GM12878 (cell line): ENCODE data around the gene SOCS6. TPM values are rescaled to one million over a fixed set of nuclear protein-coding genes. Genes with fewer than 3 reads are reported as not detected.
A peak's percentile ranks its signal among the peaks of the same experiment; 100 is the strongest.
"Not testable (repeated sequence)": the region's sequence is repeated elsewhere in the genome, so short reads cannot be mapped to it uniquely, and the experiment has no call there.

Source experiments
- ATAC-seq: fragments of 200-7000 bp; cut with Tn5 transposase; 3 replicates; pipeline ENCODE4 v1.9.1; 2020; ENCODE audit warnings: mild to moderate bottlenecking, moderate library complexity
- BruUV-seq: library from RNA; stranded (reverse); fragments of 400-500 nt; replicated peaks from 2 replicates; lab custom pipeline; 2021; lab: Mats Ljungman, UMichigan
- CTCF ChIA-PET: fragments of 300-600 bp; sonication (Branson Sonifier 250); formaldehyde crosslinking; extraction: SDS; loops from one replicate; lab custom pipeline; 2021; ENCODE audit warnings: inconsistent platforms; lab: Yijun Ruan, JAX
- POLR2A ChIA-PET: fragments of 350-600 bp; formaldehyde crosslinking; extraction: SDS; loops from one replicate; lab custom pipeline; 2021; ENCODE audit warnings: inconsistent platforms; lab: Charles Lee
- RAD21 ChIA-PET: fragments of 300-600 bp; sonication (Branson Sonifier 250); formaldehyde crosslinking; loops from one replicate; lab custom pipeline; 2023; ENCODE audit warnings: antibody characterized with exemption; ENCODE audit not compliant: unreplicated experiment; lab: Charles Lee
- SMC1A ChIA-PET: fragments of 300-600 bp; sonication (Branson Sonifier 250); formaldehyde crosslinking; loops from one replicate; lab custom pipeline; 2023; ENCODE audit not compliant: unreplicated experiment, uncharacterized antibody; lab: Charles Lee
- DNase-seq: peaks from one replicate; pipeline ENCODE4 v3.0.0-alpha.2; 2011; ENCODE audit warnings: low read depth, low spot score
- FAIRE-seq: peaks from 3 replicates; lab custom pipeline; 2011; peaks lifted over from hg19 to GRCh38; lab: Jason Lieb, UNC
- H2AFZ ChIP-seq: 2 replicates; pipeline ENCODE4 v1.6.0; 2011; ENCODE audit warnings: low read depth, low read length, control low read depth; ENCODE audit not compliant: control insufficient read depth
- H3K27ac ChIP-seq: 2 replicates; pipeline ENCODE4 v1.5.1; 2011; ENCODE audit warnings: control low read depth; ENCODE audit not compliant: control insufficient read depth, insufficient read depth
- H3K27me3 ChIP-seq, 2 experiments: replicated peaks in 1 of 2; 2 replicates each; pipeline versions ENCODE4 v1.6.0 to v1.6.1; 2011; ENCODE audit warnings: low read length in 1 of 2; ENCODE audit not compliant: control insufficient read depth in 2 of 2, insufficient read depth in 2 of 2
- H3K36me3 ChIP-seq, 2 experiments: 2 replicates each; pipeline ENCODE4 v1.5.1; 2011; ENCODE audit warnings: low read length in 1 of 2; ENCODE audit not compliant: control insufficient read depth in 2 of 2, insufficient read depth in 2 of 2
- H3K4me1 ChIP-seq: 2 replicates; pipeline ENCODE4 v1.6.1; 2011; ENCODE audit warnings: mild to moderate bottlenecking, low read length, moderate library complexity, mixed read lengths; ENCODE audit not compliant: control insufficient read depth, insufficient read depth
- H3K4me2 ChIP-seq: 2 replicates; pipeline ENCODE4 v1.6.0; 2011; ENCODE audit warnings: control low read depth; ENCODE audit not compliant: control insufficient read depth, insufficient read depth
- H3K4me3 ChIP-seq: fragments of 200-600 bp; sonication (generic); 2 replicates; pipeline ENCODE4 v1.5.1; 2016
- H3K79me2 ChIP-seq: 2 replicates; pipeline ENCODE4 v1.6.0; 2011; ENCODE audit warnings: low read length; ENCODE audit not compliant: control insufficient read depth, insufficient read depth
- H3K9ac ChIP-seq: 2 replicates; pipeline ENCODE4 v1.8.0; 2011; ENCODE audit warnings: low read length, control low read depth, mixed read lengths; ENCODE audit not compliant: control insufficient read depth, insufficient read depth
- H3K9me3 ChIP-seq: replicated peaks from 3 replicates; pipeline ENCODE4 v1.5.1; 2011; ENCODE audit warnings: mild to moderate bottlenecking, low read length; ENCODE audit not compliant: control insufficient read depth, insufficient read depth
- H4K20me1 ChIP-seq: 2 replicates; pipeline ENCODE4 v1.6.0; 2011; ENCODE audit not compliant: control insufficient read depth, insufficient read depth
- ASH2L ChIP-seq: fragments of 300-600, 200-600 bp; sonication (generic); IDR thresholded peaks from 2 replicates; pipeline ENCODE4 v1.6.1; 2017; ENCODE audit warnings: low read depth, mild to moderate bottlenecking, borderline replicate concordance
- CREB1 ChIP-seq: IDR thresholded peaks from 2 replicates; pipeline ENCODE4 v1.6.1; 2012; ENCODE audit warnings: low read depth, mild to moderate bottlenecking, inconsistent platforms
- FOXK2 ChIP-seq: fragments of 450-650 bp; IDR thresholded peaks from 2 replicates; pipeline ENCODE4 v1.6.1; 2017; ENCODE audit warnings: mild to moderate bottlenecking, moderate library complexity
- JUNB ChIP-seq: IDR thresholded peaks from 2 replicates; pipeline ENCODE4 v1.6.1; 2016; ENCODE audit warnings: antibody characterized with exemption, mild to moderate bottlenecking
- RBBP5 ChIP-seq: fragments of 200-600 bp; sonication (generic); conservative IDR thresholded peaks from 2 replicates; pipeline ENCODE4 v1.6.1; 2016
- RFX5 ChIP-seq: IDR thresholded peaks from 2 replicates; pipeline ENCODE4 v1.6.1; 2011; ENCODE audit warnings: low read depth, low read length, improper control_type of control experiment
- RUNX3 ChIP-seq: IDR thresholded peaks from 2 replicates; pipeline ENCODE4 v1.6.1; 2012; ENCODE audit warnings: low read length, inconsistent platforms
- SRF ChIP-seq, 2 experiments: IDR thresholded peaks; 2 replicates each; pipeline ENCODE4 v1.6.1; 2011; ENCODE audit warnings: low read depth in 2 of 2, low read length in 2 of 2, mild to moderate bottlenecking in 1 of 2, moderate library complexity in 1 of 2
- TBL1XR1 ChIP-seq: IDR thresholded peaks from 2 replicates; pipeline ENCODE4 v1.6.1; 2012; ENCODE audit warnings: low read depth, low read length, improper control_type of control experiment
- WGBS: methylation state at CpG from one replicate; pipeline ENCODE4 v1.1.6; 2016; ENCODE audit warnings: low lambda C conversion rate; ENCODE audit not compliant: insufficient replicate concordance, insufficient coverage; ENCODE audit errors: missing lambda C conversion rate; 5-methylcytosine and 5-hydroxymethylcytosine counted together
- in situ Hi-C: fragments of 300-500 bp; cut with MboI; formaldehyde crosslinking; loops from 9 replicates; pipeline ENCODE4 v1.14.3; 2018; ENCODE audit warnings: mixed read lengths
- intact Hi-C: fragments of 100-400 bp; cut with micrococcal nuclease; formaldehyde crosslinking; loops from one replicate; pipeline ENCODE4 v1.14.2; 2022; ENCODE audit not compliant: unreplicated experiment
- polyA plus RNA-seq, 11 experiments: library from polyadenylated mRNA; depleted of rRNA in 4 of 11; unstranded in 6 of 11; stranded (reverse) in 5 of 11; fragments of >200 nt; fragmentation: Nextera tagmentation in 4 of 11; fragmentation: Illumina TruSeq in 1 of 11; extraction: Ambion mirVana in 4 of 11; extraction: Trizol in 1 of 11; gene quantifications; 1 replicate in 1 of 11; 2 replicates in 10 of 11; pipeline versions ENCODE4 v1.2.1 to v1.2.3, GENCODE V29; 2011 to 2016; ENCODE audit warnings: inconsistent platforms in 2 of 11, missing spikeins in 2 of 11, low read depth in 1 of 11
- total RNA-seq, 4 experiments: library from RNA; depleted of rRNA in 3 of 4; stranded (reverse); fragments of >200 nt in 3 of 4; fragmentation: Illumina TruSeq in 1 of 4; extraction: Trizol in 1 of 4; gene quantifications; 2 replicates each; pipeline versions ENCODE4 v1.2.1 to v1.2.3, GENCODE V29; 2013 to 2021
- TF ChIP-seq, protein P1 (sequence below): fragments of 450-650 bp; IDR thresholded peaks from 2 replicates; pipeline ENCODE4 v1.6.1; 2016; ENCODE audit warnings: mild to moderate bottlenecking

The SOCS6 gene
- total and polyA plus RNA-seq, 10 of the 15 experiments (the other 5 are each of a cell fraction or from before 2014, with no cell fraction given): 1.6 to 6.1 (median 4.1) TPM

- CTCF ChIA-PET, H3K9ac ChIP-seq, H4K20me1 ChIP-seq, H3K4me2 ChIP-seq, H3K9me3 ChIP-seq, RAD21 ChIA-PET, H3K27me3 ChIP-seq, SMC1A ChIA-PET, H3K4me1 ChIP-seq, H2AFZ ChIP-seq, BruUV-seq, H3K36me3 ChIP-seq, H3K79me2 ChIP-seq, in situ Hi-C loops, H3K4me3 ChIP-seq, H3K27ac ChIP-seq: not testable (repeated sequence)
- WGBS: 0% methylated on average over 5 of the region's 5 CpGs
- TF ChIP-seq RUNX3: peak; percentile 16; the same call in 1 of the 2 replicates
- TF ChIP-seq JUNB: peak; percentile 62
- intact Hi-C loops: loop anchor here (5.0 kb wide), 1 partner anchor 74 kb away; no protein-coding TSS in a partner anchor
- ATAC-seq (peak; percentile 90), DNase-seq (peak; percentile 34), FAIRE-seq (peak; percentile 83)
- POLR2A ChIA-PET: interaction anchor here (0.6 kb wide), 1 partner anchor 1264 kb away, joined by 3 read pairs; no protein-coding TSS in a partner anchor
Observed at GRCh38 chr18:70358105-70358406, 69.2 kb downstream of the SOCS6 start.

- H3K36me3 ChIP-seq: no peaks in the 10 kb centered on the region
Observed at GRCh38 chr18:70359071-70359470, 70.2 kb downstream of the SOCS6 start.

More at GRCh38 chr18:70359071-70359470, 70.2 kb downstream of the SOCS6 start:
- ChIA-PET RAD21 (no interaction called here), CTCF (no interaction called here), SMC1A (interaction anchor here (0.7 kb wide), 1 partner anchor 75 kb away, joined by 3 read pairs; no protein-coding TSS in a partner anchor), POLR2A (no interaction called here)
- no peak overlapping the region for H3K4me2 ChIP-seq
- in situ Hi-C loops (no loop called here), intact Hi-C loops (loop anchor here (5.0 kb wide), 1 partner anchor 73 kb away; no protein-coding TSS in a partner anchor)
- ATAC-seq (no peak), FAIRE-seq (no peak), DNase-seq (no peak)
- H3K4me1 ChIP-seq: peaks cover 6% of the 10 kb centered on the region; the same call in 1 of the 2 replicates
- no peak for TF ChIP-seq TBL1XR1
- no peak for TF ChIP-seq RFX5
- TF ChIP-seq RBBP5: no peak
- no peak for TF ChIP-seq SRF (IDR thresholded peaks at IDR 0.05; ENCODE audit: low read depth in 2 of 2, low read length in 2 of 2)
- no peak for TF ChIP-seq ASH2L
- TF ChIP-seq, protein P1, sequence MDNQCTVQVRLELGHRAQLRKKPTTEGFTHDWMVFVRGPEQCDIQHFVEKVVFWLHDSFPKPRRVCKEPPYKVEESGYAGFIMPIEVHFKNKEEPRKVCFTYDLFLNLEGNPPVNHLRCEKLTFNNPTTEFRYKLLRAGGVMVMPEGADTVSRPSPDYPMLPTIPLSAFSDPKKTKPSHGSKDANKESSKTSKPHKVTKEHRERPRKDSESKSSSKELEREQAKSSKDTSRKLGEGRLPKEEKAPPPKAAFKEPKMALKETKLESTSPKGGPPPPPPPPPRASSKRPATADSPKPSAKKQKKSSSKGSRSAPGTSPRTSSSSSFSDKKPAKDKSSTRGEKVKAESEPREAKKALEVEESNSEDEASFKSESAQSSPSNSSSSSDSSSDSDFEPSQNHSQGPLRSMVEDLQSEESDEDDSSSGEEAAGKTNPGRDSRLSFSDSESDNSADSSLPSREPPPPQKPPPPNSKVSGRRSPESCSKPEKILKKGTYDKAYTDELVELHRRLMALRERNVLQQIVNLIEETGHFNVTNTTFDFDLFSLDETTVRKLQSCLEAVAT: no peak
- TF ChIP-seq FOXK2: no peak
- no peak for TF ChIP-seq CREB1
- no peak overlapping the region for H3K9ac ChIP-seq
- H2AFZ ChIP-seq: no peak overlapping the region
- H3K9me3 ChIP-seq: no peaks in the 10 kb centered on the region; the same call in 1 of the 3 replicates
- H4K20me1 ChIP-seq: no peaks in the 10 kb centered on the region
- H3K27ac ChIP-seq: no peak overlapping the region
- no peak overlapping the region for H3K4me3 ChIP-seq
- no TSS peak for BruUV-seq
- H3K27me3 ChIP-seq: no peaks in the 10 kb centered on the region
- H3K79me2 ChIP-seq: no peaks in the 10 kb centered on the region
- WGBS: 94% methylated on average over 6 of the region's 6 CpGs
